Upper lobe of left lung (tissue), 6 donors: ENCODE data around the gene PLS1. TPM values are rescaled to one million over a fixed set of nuclear protein-coding genes. Genes with fewer than 3 reads are reported as not detected.
A peak's percentile ranks its signal among the peaks of the same experiment; 100 is the strongest.
"Not testable (repeated sequence)": the region's sequence is repeated elsewhere in the genome, so short reads cannot be mapped to it uniquely, and the experiment has no call there.

ENCODE experiments used
- ATAC-seq, 2 donors: fragments of 200-7000 bp; cut with Tn5 transposase; one replicate each; pipeline ENCODE4 v1.9.1; 2022; ENCODE audit warnings: mild to moderate bottlenecking in 2 of 2, moderate library complexity in 2 of 2; ENCODE audit not compliant: low FRiP score in 2 of 2
- DNase-seq, 2 donors: peaks; one replicate each; pipeline ENCODE4 v3.0.0-alpha.2; 2019 to 2020
- H3K27ac ChIP-seq, 4 donors: fragments of 200-600 bp; sonication (generic); one replicate each; pipeline ENCODE4 v1.5.1; 2016 to 2019
- H3K27me3 ChIP-seq, 4 donors: fragments of 200-600 bp; sonication (generic); one replicate each; pipeline ENCODE4 v1.5.1; 2017 to 2019
- H3K36me3 ChIP-seq, 4 donors: fragments of 200-600 bp; sonication (generic); one replicate each; pipeline ENCODE4 v1.5.1; 2016 to 2019
- H3K4me1 ChIP-seq, 4 donors: fragments of 200-600 bp; sonication (generic); one replicate each; pipeline ENCODE4 v1.5.1; 2018 to 2019
- H3K4me3 ChIP-seq, 4 donors: fragments of 200-600 bp; sonication (generic); one replicate each; pipeline ENCODE4 v1.5.1; 2017 to 2019; ENCODE audit warnings: mild to moderate bottlenecking in 2 of 4, moderate library complexity in 1 of 4
- H3K9me3 ChIP-seq, 4 donors: fragments of 200-600 bp; sonication (generic); one replicate each; pipeline ENCODE4 v1.5.1; 2018 to 2019
- EP300 ChIP-seq, 4 donors: sonication (generic); formaldehyde crosslinking; IDR thresholded peaks; one replicate each; pipeline ENCODE4 v1.5.1; 2017; ENCODE audit warnings: antibody characterized with exemption in 4 of 4, control low read depth in 2 of 4
- POLR2A ChIP-seq, 4 donors: fragments of 450-650 bp; IDR thresholded peaks; one replicate each; pipeline ENCODE4 v1.5.1; 2016 to 2017; ENCODE audit warnings: antibody characterized with exemption in 4 of 4, mild to moderate bottlenecking in 2 of 4
- POLR2AphosphoS5 ChIP-seq, 2 donors: sonication (generic); formaldehyde crosslinking; IDR thresholded peaks; one replicate each; pipeline ENCODE4 v1.5.1; 2017; ENCODE audit warnings: antibody characterized with exemption in 2 of 2
- WGBS, 2 donors: methylation state at CpG; one replicate each; pipeline ENCODE4 v1.1.5; 2017 to 2018; 5-methylcytosine and 5-hydroxymethylcytosine counted together
- total RNA-seq, 6 donors: library from RNA; depleted of rRNA in 4 of 6; stranded (reverse); fragments of >200 nt in 4 of 6; gene quantifications; one replicate each; pipeline versions ENCODE4 v1.1.0 to v1.2.1, GENCODE V29; 2016 to 2021
- TF ChIP-seq, protein P1 (sequence below), 6 experiments: fragments of 450-650 bp in 4 of 6; fragments of 200-600 bp in 2 of 6; sonication (generic) in 2 of 6; IDR thresholded peaks; one replicate each; pipeline ENCODE4 v1.5.1; 2016 to 2019; ENCODE audit warnings: antibody characterized with exemption in 6 of 6
- donor health status: DM: no; HTN: no; CAD: no; lungs with moderate emphysema.
- donor health status: DM: no; HTN: yes; CAD: no; lungs with severe emphysema.

Gene PLS1
- total RNA-seq, 6 donors from 2014 or later = 7.3 to 52.3 (median 21.7) TPM

DNA sequence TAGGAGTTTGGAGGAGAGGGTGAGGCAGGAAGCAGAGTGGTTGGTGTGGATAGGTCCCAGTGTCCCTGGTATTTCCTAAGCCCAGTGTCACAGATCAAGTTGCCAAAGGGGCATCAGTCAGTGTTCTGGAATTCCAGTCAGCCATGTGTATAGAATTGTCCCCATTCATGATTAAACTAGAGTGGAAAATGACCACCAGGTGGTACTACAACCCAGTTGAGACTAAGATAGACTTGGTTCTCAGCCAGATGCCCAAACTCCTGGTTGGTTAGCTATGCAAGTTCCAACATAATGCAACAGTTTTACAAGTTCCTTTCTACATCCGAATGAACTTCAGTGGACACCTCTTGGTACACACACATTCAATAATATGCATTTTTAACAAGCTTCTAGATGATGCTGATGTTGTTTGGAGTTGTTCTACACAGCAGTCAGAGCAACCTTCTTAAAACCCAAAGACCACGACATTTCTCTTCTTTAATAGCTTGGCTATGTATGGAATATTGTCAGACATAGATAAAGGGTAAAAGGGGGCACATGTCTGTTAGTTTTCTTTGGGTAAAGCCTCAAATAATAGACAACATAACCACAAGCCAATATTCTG lies 9.3 kb upstream of the PLS1 start:
- no peak overlapping the region for H3K27ac ChIP-seq
- no peaks in the 10 kb centered on the region for H3K4me1 ChIP-seq
- WGBS, 2 donors = 43 to 48% methylated on average over 2 of the region's 2 CpGs
- no peak for TF ChIP-seq POLR2A (IDR thresholded peaks at IDR 0.05)
- TF ChIP-seq, protein P1, sequence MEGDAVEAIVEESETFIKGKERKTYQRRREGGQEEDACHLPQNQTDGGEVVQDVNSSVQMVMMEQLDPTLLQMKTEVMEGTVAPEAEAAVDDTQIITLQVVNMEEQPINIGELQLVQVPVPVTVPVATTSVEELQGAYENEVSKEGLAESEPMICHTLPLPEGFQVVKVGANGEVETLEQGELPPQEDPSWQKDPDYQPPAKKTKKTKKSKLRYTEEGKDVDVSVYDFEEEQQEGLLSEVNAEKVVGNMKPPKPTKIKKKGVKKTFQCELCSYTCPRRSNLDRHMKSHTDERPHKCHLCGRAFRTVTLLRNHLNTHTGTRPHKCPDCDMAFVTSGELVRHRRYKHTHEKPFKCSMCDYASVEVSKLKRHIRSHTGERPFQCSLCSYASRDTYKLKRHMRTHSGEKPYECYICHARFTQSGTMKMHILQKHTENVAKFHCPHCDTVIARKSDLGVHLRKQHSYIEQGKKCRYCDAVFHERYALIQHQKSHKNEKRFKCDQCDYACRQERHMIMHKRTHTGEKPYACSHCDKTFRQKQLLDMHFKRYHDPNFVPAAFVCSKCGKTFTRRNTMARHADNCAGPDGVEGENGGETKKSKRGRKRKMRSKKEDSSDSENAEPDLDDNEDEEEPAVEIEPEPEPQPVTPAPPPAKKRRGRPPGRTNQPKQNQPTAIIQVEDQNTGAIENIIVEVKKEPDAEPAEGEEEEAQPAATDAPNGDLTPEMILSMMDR (IDR thresholded peaks at IDR 0.05) = peak; percentile 27 to 76 (median 54)
- H3K4me3 ChIP-seq = no peak overlapping the region
- no peaks in the 10 kb centered on the region for H3K9me3 ChIP-seq
- peak in 1 of 2 donors; percentile 37 for DNase-seq
- peak; percentile 74 to 77 for ATAC-seq
- H3K27me3 ChIP-seq = no peaks in the 10 kb centered on the region
- no peaks in the 10 kb centered on the region for H3K36me3 ChIP-seq

DNA sequence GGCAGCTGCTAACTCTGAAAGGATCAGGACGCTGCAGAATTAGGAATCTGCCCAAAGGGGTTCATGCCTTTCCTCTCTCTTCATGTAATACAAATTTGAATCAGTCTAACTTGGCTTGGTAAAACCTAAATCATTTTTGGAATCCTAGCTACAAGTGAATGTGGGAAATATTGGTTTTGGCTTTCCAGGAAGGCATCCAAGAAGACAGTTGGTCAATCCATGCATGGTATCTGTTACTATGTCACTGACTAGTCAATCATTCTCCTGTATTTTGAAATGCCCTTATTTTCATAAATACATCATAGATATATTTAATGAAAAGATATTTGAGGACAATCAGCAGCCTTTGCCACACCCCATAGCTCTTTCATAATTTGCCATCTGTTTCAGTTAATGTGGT lies 7.5 kb upstream of the PLS1 start:
- DNase-seq (no peak), ATAC-seq (no peak)
- H3K9me3 ChIP-seq = no peaks in the 10 kb centered on the region
- H3K27ac ChIP-seq = no peak overlapping the region
- H3K4me3 ChIP-seq = no peak overlapping the region
- 64 to 84% methylated on average over 1 of the region's 1 CpG for WGBS, 2 donors
- H3K36me3 ChIP-seq = no peaks in the 10 kb centered on the region
- no peaks in the 10 kb centered on the region for H3K4me1 ChIP-seq
- TF ChIP-seq, protein P1 (IDR thresholded peaks at IDR 0.05) = no peak
- TF ChIP-seq POLR2A (IDR thresholded peaks at IDR 0.05) (no peak), EP300 (IDR thresholded peaks at IDR 0.05) (no peak), POLR2AphosphoS5 (IDR thresholded peaks at IDR 0.05) (no peak)
- no peaks in the 10 kb centered on the region for H3K27me3 ChIP-seq

DNA sequence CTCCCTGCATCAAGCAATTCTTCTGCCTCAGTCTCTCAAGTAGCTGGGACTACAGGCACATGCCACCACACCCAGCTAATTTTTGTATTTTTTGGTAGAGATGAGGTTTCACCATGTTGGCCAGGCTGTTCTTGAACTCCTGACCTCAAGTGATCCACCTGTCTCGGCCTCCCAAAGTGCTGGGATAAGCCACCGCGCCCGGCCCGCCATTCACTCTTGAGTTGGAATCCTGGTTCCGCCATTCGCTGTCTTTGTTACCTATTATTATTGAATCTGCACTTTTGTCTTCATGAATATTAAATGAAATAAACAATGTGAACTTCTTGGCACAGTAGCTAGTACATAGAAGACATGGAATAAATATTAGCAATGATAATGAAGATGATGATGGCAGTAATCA lies 3.9 kb upstream of the PLS1 start:
- H3K9me3 ChIP-seq, ATAC-seq, H3K4me3 ChIP-seq, H3K27me3 ChIP-seq, H3K36me3 ChIP-seq, H3K27ac ChIP-seq: not testable (repeated sequence)
- 93 to 98% methylated on average over 7 of the region's 7 CpGs for WGBS, 2 donors
- DNase-seq = peak in 1 of 2 donors; percentile 47
- peaks cover 2 to 12% (median 7%) of the 10 kb centered on the region in 4 donors for H3K4me1 ChIP-seq

DNA sequence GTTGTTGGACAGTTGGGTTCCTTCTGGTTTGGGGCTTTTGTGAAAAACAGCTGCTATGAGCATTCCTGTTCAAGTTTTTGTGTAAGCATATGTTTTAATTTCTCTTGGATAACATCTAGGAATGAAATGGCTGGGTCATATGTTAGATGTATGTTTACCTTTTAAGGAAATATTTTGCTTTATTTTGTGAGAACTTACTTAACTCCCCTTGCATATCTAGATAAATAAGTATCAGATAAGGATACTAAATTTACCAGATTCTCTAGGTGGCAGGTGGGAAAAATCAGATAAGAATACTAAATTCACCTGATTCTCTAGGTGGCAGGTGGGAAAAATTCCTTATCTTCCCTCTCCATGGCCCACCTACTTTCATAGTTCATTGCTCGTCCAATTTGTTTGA lies 1.1 kb upstream of the PLS1 start:
- ATAC-seq (no peak), DNase-seq (no peak)
- peaks cover 2 to 21% (median 7%) of the 10 kb centered on the region in 4 donors for H3K4me1 ChIP-seq
- H3K4me3 ChIP-seq = peak overlapping the region in 2 of 4 donors; percentile 62 to 77
- H3K27ac ChIP-seq = peak overlapping the region; percentile 66 to 85 (median 83)
- H3K36me3 ChIP-seq = no peaks in the 10 kb centered on the region
- WGBS, 2 donors = 24 to 28% methylated on average over 1 of the region's 1 CpG
- H3K27me3 ChIP-seq = no peaks in the 10 kb centered on the region
- TF ChIP-seq EP300 (IDR thresholded peaks at IDR 0.05) = no peak
- TF ChIP-seq POLR2AphosphoS5 (IDR thresholded peaks at IDR 0.05) = no peak
- no peak for TF ChIP-seq POLR2A (IDR thresholded peaks at IDR 0.05)
- TF ChIP-seq, protein P1 (IDR thresholded peaks at IDR 0.05) = no peak
- H3K9me3 ChIP-seq = no peaks in the 10 kb centered on the region

DNA sequence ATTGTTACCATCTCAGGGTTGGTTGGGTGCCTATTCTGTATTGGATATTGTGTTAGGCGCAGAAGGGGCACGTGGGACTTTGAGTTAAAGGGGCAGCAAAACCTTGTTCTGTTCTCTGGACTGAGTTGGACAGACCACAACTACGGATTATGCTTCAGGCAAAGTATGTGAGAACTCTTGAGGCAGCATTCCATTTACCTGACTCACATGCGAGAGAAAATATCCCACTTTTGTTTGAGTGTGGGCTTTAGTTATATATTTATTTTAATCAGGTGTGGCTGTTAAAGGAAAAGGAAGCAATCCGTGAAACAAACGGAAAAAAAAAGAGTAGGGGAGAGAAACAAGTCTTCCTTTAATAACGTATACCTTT lies 627 bp upstream of the PLS1 start:
- Histone ChIP-seq H3K9me3 (no peaks in the 10 kb centered on the region), H3K27me3 (no peaks in the 10 kb centered on the region), H3K27ac (peak overlapping the region; percentile 66 to 85 (median 83)), H3K4me3 (peak overlapping the region; percentile 44 to 77 (median 58)), H3K36me3 (no peaks in the 10 kb centered on the region), H3K4me1 (peaks cover 2 to 21% (median 7%) of the 10 kb centered on the region in 4 donors)
- ATAC-seq (peak; percentile 55 to 87), DNase-seq (peak in 1 of 2 donors; percentile 40)
- TF ChIP-seq EP300 (IDR thresholded peaks at IDR 0.05) = no peak
- TF ChIP-seq POLR2A (IDR thresholded peaks at IDR 0.05) = no peak
- TF ChIP-seq, protein P1 (IDR thresholded peaks at IDR 0.05) = no peak
- TF ChIP-seq POLR2AphosphoS5 (IDR thresholded peaks at IDR 0.05) = no peak
- WGBS, 2 donors = 11 to 15% methylated on average over 7 of the region's 7 CpGs
